NCI-H446 treated with DMSO at 0.1 percent for 48 hours (cell line): ENCODE measurements around the gene HACD3.
"Not testable (repeated sequence)": the region's sequence is repeated elsewhere in the genome, so short reads cannot be mapped to it uniquely, and the experiment has no call there.

Source experiments
- DNase-seq: peaks from one replicate; lab custom pipeline; 2025; lab: John Stamatoyannopoulos, UW

HACD3 gene

DNA sequence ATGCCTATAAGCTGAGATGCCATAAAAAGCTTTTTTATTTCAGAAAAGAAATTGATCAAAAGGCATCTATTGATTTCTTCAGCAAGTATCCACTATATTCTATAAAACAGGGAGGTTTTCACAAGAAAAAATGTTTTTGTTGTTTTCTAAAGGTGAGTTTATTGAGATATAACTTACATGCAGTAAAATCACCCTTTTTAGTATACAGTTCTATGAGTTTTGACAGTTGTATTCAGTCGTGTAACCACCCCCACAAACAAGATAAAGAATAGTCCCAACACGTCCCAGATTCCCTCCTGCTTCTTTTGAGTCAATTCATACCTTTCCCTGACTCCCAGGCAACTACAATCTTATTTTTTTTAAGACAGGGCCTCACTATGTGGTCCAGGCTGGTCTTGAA, 72.9 kb downstream of the HACD3 start:
- no peak for DNase-seq

DNA sequence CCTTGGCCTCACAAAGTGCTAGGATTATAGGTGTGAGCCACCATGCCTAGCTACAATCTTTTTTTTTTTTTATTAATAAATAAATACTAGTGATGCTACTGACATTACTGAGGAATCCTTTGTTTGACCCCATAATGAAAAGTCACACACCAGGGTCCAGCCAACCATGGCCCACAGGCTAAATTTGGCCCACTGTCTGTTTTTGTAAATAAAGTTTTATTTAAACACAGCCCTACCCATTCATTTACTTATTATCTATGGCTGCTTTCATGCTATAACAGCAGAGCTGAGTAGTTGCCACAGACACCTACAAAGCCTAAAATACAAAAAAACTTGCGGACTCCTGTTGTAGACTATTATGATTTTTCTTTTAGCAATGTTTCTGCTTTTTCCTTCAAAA, 73.3 kb downstream of the HACD3 start:
- no peak for DNase-seq

DNA sequence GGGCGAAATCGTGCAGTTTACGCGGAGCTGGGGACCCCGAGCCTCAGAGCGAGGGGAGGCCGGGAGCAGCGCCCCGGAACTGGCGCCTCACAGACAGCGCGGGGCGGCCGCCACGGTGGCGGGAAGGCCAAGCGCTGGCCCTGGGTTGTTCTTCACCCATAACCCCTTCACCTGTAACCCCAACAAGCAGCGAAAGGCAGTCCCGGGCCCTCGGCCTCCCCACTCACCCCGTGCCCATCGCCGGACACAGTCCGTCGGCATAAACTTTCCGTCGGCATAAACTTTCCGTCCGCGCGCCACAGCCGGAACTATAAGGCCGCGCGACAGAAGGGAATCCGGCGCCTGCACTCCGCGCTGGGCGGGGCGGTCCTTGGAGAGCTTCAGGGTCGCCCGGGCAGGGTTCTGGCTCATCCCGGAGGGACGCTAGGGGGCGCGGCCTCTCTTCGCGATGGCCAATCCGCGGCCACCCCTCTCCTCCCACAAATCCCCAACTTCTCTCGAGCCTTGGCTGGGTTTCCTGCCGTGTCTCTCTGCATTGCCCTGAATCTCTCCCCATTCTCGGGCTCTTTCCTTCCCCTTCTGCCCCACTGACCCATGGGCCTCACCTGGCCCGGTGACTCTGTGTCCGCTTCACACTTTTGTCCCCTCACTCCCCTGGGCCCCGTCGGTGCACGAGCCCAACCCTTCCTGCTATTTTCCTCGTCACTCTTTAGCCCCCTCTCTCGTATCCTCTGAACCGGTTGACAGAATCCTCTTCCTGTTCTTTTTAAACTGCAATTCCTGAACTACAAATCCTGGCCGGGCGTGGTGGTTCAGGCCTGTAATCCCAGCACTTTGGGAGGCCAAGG, 80.8 kb downstream of the HACD3 start, which contains the start of gene INTS14:
Gene INTS14, minus strand, starts transcription at position 261 of the 848 bp plus-strand sequence. CDS start 3,751 bp downstream, outside the sequence.
- DNase-seq = peak; percentile 90

DNA sequence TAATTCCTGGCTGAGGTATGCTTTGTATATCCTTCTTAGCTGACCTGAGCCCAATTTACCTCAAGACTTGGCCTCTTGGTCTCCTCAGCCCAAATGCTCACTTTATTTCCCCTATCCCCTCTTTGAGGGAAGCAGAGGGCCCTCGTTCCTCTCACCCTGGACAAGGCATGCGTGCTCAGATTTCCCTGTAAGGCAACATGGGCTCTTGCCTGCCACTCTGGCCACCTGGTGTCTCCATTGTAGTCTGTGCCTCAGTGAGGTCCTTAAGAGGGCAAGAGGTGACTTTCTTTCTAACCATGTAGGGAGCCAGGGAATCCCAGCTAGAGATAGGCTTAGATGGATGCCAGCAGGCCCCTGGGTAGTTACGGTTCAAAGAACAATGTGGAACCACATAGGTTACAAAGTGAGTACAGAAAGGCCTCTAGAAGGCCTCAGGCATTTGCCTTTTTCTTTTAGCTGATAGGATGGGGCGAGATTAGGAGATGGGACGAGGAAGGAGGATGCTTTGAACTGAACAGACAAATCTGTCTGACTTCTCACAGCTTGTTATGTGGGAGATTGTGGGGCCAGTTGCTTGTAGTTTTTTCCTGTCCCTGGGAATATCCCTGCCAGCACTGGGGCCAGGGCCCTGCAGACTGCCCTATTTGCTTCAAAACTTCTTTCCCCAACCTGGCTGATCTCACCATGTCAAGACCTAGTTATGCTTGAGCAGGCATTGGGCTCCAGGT, 81.8 kb downstream of the HACD3 start:
- no peak for DNase-seq

DNA sequence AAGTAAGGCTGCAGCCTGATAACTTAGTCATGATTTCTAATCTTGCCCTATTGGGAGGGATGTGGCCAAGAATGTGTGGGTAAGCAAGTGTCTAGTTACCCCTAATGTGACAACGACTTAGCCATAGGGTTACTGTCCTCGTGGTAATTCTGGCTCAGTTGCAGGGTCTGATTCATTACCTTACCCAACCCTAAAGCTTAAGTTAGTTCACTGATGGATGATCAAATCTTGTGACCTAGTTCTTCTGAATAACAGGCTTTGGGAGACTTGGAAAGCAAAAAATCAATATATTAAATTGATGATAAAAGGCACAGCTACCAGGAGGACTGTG, 82.3 kb downstream of the HACD3 start:
- DNase-seq = no peak

- DNase-seq = no peak
Observed at GRCh38 chr15:65612949-65613744, 82.9 kb downstream of the HACD3 start.

GRCh38 chr15:65615887-65616286, 85.6 kb downstream of the HACD3 start:
- not testable (repeated sequence) for DNase-seq

- no peak for DNase-seq
Observed at GRCh38 chr15:65618560-65619109, 88.4 kb downstream of the HACD3 start.

GRCh38 chr15:65619626-65620290, 89.5 kb downstream of the HACD3 start:
- no peak for DNase-seq

- no peak for DNase-seq
Observed at GRCh38 chr15:65620833-65621232, 90.6 kb downstream of the HACD3 start.

GRCh38 chr15:65621638-65622037, 91.4 kb downstream of the HACD3 start, which contains the start of gene SLC24A1:
SLC24A1 (plus strand) TSS chr15:65621938; CDS start chr15:65624081, 2,143 bp downstream.
- DNase-seq = no peak

- no peak for DNase-seq
Observed at GRCh38 chr15:65623103-65623502, 92.8 kb downstream of the HACD3 start.

GRCh38 chr15:65626856-65627255, 96.6 kb downstream of the HACD3 start:
- no peak for DNase-seq
